HAP-1 (cell line): ENCODE measurements around the gene ATXN8OS.
"Not testable (repeated sequence)": the region's sequence is repeated elsewhere in the genome, so short reads cannot be mapped to it uniquely, and the experiment has no call there.

ENCODE experiments used
- DNase-seq, 2 experiments: peaks; one replicate each; pipeline ENCODE4 v3.0.0-alpha.2; 2016 to 2020; ENCODE audit warnings: low spot score in 2 of 2
- H3K27me3 ChIP-seq: fragments of 250-450 bp; sonication (Bioruptor Pico); 2 replicates; pipeline ENCODE4 v1.5.1; 2020; ENCODE audit warnings: low read depth, mild to moderate bottlenecking, moderate library complexity
- H3K36me3 ChIP-seq: fragments of 250-450 bp; sonication (Bioruptor Pico); replicated peaks from 2 replicates; pipeline ENCODE4 v1.5.1; 2020; ENCODE audit warnings: mild to moderate bottlenecking
- H3K4me1 ChIP-seq: fragments of 250-450 bp; sonication (Bioruptor Pico); 2 replicates; pipeline ENCODE4 v1.5.1; 2020; ENCODE audit warnings: mild to moderate bottlenecking
- H3K4me3 ChIP-seq: fragments of 250-450 bp; sonication (Bioruptor Pico); 2 replicates; pipeline ENCODE4 v1.5.1; 2020; ENCODE audit warnings: mild to moderate bottlenecking, moderate library complexity
- H3K9me3 ChIP-seq: fragments of 250-450 bp; sonication (Bioruptor Pico); 2 replicates; pipeline ENCODE4 v1.5.1; 2020; ENCODE audit warnings: mild to moderate bottlenecking, moderate library complexity
- in situ Hi-C: fragments of 300-500 bp; cut with MboI; formaldehyde crosslinking; loops from 3 replicates; pipeline ENCODE4 v1.14.3; 2020; ENCODE audit warnings: low sequenced_read_pairs, inconsistent platforms, mixed read lengths

ATXN8OS gene

GRCh38 chr13:70107498-70108281 lies at the start of gene ATXN8OS:
ATXN8OS (plus strand) TSS chr13:70107826.
- Histone ChIP-seq H3K9me3 (no peaks in the 10 kb centered on the region), H3K4me1 (no peaks in the 10 kb centered on the region), H3K36me3 (no peaks in the 10 kb centered on the region), H3K27me3 (no peaks in the 10 kb centered on the region), H3K4me3 (no peak within 1 kb of the TSS)
- in situ Hi-C loops: no loop called here
- DNase-seq: no peak

- no peak overlapping the region for H3K4me3 ChIP-seq
- no peaks in the 10 kb centered on the region for H3K36me3 ChIP-seq
- H3K9me3 ChIP-seq: no peaks in the 10 kb centered on the region
- no peaks in the 10 kb centered on the region for H3K4me1 ChIP-seq
- no peak for DNase-seq
- in situ Hi-C loops: no loop called here
- H3K27me3 ChIP-seq: no peaks in the 10 kb centered on the region
Measured at GRCh38 chr13:70080012-70080411, 27.6 kb upstream of the ATXN8OS start.

DNA sequence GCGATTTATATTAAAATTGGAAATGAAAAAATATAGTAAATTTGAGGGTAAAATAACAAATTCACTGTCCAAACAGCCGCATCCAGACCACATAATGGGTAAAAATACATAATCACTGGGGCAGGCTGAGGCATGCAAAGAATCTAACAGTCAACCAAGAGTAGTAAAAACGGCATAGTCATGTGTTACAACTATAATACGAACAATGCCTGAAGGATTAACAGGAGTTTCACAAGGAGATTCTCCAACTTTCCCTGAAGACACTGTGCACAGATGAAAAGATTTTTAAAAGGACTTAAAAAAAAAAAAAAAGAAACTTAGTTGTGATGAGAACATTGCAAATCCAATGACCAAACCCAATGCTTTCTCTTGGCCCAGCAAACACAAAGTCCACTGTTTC lies 20.4 kb upstream of the ATXN8OS start:
- H3K4me3 ChIP-seq: no peak overlapping the region
- in situ Hi-C loops: no loop called here

GRCh38 chr13:70088926-70089325 lies 18.7 kb upstream of the ATXN8OS start:
- in situ Hi-C loops: no loop called here
- peaks cover 16% of the 10 kb centered on the region for H3K4me1 ChIP-seq
- no peaks in the 10 kb centered on the region for H3K36me3 ChIP-seq
- H3K4me3 ChIP-seq: no peak overlapping the region
- no peaks in the 10 kb centered on the region for H3K27me3 ChIP-seq
- H3K9me3 ChIP-seq: no peaks in the 10 kb centered on the region
- peak; percentile 17 to 43 for DNase-seq

More for the DNA sequence above, 20.4 kb upstream of the ATXN8OS start:
- Histone ChIP-seq H3K36me3 (no peaks in the 10 kb centered on the region), H3K27me3 (no peaks in the 10 kb centered on the region), H3K9me3 (no peaks in the 10 kb centered on the region), H3K4me1 (peaks cover 16% of the 10 kb centered on the region)
- DNase-seq: peak; percentile 21 to 75

DNA sequence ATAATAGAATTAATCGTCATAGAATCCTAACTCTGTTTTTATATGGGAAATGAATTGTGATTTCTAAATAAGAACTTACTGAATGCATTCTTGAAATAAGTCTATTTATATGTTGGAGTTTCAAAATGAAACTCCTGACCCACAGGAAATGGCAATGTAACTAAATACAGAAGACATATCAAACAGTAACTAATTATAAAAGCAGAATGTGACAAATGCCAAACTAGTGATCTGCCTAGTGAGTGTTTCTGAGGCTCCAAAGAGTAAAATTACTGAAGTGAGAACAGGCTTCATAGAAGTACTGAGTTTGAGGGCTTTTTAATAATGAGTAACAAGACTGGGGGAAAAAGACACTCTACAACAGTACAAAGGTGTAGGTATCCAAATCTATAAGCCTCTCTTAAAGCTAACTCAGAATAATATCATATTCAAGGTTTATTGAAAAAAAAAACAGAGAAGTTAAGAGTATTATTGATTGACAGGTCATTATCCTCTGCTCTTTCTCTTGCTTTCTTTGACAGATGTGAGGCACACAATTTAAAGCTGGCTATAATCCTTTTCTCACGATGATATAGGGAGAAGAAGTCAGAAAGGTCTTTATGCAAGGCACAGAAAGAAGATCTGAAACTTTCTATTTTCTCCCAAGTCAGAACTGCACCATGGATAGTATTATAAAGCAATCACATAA lies 17.4 kb upstream of the ATXN8OS start:
- H3K27me3 ChIP-seq: no peaks in the 10 kb centered on the region
- in situ Hi-C loops: no loop called here
- no peak overlapping the region for H3K4me3 ChIP-seq
- peaks cover 16% of the 10 kb centered on the region for H3K4me1 ChIP-seq
- DNase-seq: no peak
- H3K36me3 ChIP-seq: no peaks in the 10 kb centered on the region
- H3K9me3 ChIP-seq: no peaks in the 10 kb centered on the region

DNA sequence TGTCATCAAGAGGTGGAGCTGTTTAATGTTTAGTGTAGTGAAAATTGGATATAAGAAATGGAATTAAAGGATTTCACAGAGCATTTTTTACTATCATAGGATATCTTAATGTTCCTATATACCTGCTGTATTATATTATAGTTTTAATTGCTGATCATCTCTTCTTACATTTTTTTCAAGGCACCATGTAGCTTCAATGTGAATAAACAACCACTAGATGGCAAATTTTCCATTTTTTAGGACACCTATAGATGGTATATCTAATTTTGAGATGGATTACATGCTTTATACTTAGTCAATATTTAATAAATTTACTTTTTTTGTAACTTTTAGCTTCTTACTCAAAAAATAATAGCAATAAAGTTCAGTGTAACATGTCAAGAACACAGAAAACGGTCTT lies 9.0 kb upstream of the ATXN8OS start:
- in situ Hi-C loops: no loop called here
- H3K4me3 ChIP-seq: no peak overlapping the region
- no peaks in the 10 kb centered on the region for H3K9me3 ChIP-seq
- H3K36me3 ChIP-seq: no peaks in the 10 kb centered on the region
- DNase-seq: no peak
- no peaks in the 10 kb centered on the region for H3K27me3 ChIP-seq
- H3K4me1 ChIP-seq: no peaks in the 10 kb centered on the region

GRCh38 chr13:70104481-70104880 lies 3.1 kb upstream of the ATXN8OS start:
- Histone ChIP-seq H3K4me1 (no peaks in the 10 kb centered on the region), H3K4me3 (no peak overlapping the region), H3K9me3 (no peaks in the 10 kb centered on the region), H3K36me3 (no peaks in the 10 kb centered on the region), H3K27me3 (no peaks in the 10 kb centered on the region)
- in situ Hi-C loops: no loop called here
- no peak for DNase-seq

DNA sequence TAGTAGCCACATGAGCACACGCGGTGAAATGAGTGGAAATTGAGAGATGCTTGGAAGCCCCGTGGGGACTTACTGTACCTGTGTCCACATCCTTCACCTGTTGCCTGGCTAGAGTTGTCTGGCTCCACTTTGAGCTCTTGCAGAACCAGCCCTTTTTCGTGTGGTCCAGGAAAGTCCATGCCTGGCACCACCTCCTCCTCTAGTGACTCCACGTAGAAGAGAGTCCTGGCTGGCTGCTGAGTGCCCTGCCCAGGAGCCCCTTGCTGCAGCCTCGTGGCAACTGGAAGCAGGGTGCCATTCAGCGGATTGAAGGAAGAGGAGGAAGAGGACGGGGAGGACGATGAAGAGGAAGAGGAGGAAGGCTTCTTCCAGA lies 515 bp upstream of the ATXN8OS start:
- Histone ChIP-seq H3K4me1 (no peaks in the 10 kb centered on the region), H3K9me3 (no peaks in the 10 kb centered on the region), H3K36me3 (no peaks in the 10 kb centered on the region), H3K27me3 (no peaks in the 10 kb centered on the region), H3K4me3 (no peak overlapping the region)
- no peak for DNase-seq
- in situ Hi-C loops: no loop called here

DNA sequence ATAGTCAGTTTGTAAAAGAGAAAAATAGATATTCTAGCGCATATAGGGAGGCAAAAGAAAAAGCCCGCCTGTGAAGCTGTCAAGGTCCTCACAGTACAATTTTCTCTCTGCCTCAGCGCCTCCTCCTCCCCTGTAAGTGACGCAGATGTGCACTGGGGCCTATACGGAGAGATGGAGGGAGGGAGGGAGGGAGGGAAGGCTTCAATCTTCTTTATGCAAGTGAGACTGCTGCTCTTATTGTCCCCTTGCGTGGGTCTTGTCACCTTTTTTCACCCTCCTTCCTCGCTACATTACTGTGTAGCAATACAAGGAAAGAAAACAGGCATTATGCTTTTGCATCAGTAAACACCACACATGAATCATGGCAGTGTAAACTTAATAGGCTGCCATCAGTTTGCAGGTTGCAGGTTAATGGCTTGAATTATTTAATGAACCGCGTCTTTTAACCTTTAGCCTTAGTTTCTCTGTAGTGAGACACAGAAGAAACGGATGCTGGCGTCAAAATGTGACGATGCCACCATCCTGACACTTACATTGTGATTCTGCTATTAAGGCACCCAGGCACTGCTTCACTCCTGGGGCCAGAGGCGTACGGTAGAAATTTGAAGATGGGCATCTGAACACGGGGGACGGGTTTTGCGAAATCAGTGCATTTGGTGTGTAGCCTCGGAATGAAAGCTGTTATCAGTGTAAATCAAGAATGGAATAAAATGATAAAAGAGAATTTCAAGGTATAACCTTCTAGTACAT lies 905 bp downstream of the ATXN8OS start, which contains the start of gene KLHL1:
KLHL1 (minus strand) TSS at position 97 of the 750 bp plus-strand sequence. CDS start 753 bp downstream, outside the sequence.
- H3K36me3 ChIP-seq: no peaks in the 10 kb centered on the region
- H3K4me1 ChIP-seq: no peaks in the 10 kb centered on the region
- no peak for DNase-seq
- no peaks in the 10 kb centered on the region for H3K27me3 ChIP-seq
- no peak within 1 kb of the TSS for H3K4me3 ChIP-seq
- in situ Hi-C loops: no loop called here
- no peaks in the 10 kb centered on the region for H3K9me3 ChIP-seq

DNA sequence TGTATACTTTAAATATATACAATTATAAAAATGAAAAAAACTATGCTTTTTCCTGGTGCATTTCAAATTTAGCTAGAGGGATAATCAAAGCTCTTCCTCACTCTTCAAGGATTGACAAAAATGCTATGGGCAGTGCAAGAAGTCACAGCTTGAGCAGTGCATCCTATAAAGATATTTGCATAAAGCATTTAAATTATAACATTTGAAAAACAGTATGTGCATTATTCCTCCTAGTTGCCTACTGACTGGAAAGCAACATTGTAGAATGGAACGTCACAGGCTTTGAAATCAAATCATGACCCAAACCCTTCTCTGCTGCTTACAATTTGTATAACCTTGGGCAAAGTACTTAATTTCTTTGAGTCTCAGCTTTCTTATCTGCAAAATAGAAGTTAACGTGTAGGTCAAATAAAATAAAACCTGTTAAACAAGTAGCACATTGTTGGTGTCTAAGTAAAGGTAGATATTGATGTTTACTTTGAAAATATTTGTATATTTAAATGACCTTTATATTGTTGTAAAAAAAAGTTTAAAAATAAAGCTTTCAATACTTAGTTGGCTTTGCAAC lies 9.8 kb downstream of the ATXN8OS start:
- in situ Hi-C loops: no loop called here
- H3K4me1 ChIP-seq: no peaks in the 10 kb centered on the region
- DNase-seq: no peak
- H3K4me3 ChIP-seq: no peak overlapping the region
- no peaks in the 10 kb centered on the region for H3K9me3 ChIP-seq
- H3K36me3 ChIP-seq: no peaks in the 10 kb centered on the region
- no peaks in the 10 kb centered on the region for H3K27me3 ChIP-seq

GRCh38 chr13:70125693-70126092 lies 18.1 kb downstream of the ATXN8OS start:
- Histone ChIP-seq H3K4me1 (no peaks in the 10 kb centered on the region), H3K36me3 (no peaks in the 10 kb centered on the region), H3K4me3 (no peak overlapping the region), H3K9me3 (no peaks in the 10 kb centered on the region), H3K27me3 (no peaks in the 10 kb centered on the region)
- DNase-seq: no peak
- in situ Hi-C loops: no loop called here

DNA sequence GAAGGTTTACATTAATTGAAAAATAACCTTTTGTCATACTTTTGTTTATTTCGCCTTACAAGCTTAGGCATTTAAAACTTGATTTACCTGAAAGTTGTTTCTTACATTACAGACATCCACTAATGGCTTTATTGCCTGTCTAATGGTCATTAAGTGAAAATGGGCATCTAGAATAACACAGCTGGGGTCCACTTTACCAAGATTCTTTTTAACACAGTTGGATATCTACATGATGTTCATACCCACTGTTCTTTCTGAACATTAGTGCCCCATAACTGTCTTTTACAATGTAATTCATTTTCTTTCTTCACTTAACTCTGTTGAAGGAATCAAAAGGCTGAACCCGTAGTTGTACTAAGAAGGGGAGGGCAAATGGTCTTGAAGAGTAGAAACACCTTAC lies 20.5 kb downstream of the ATXN8OS start:
- H3K4me3 ChIP-seq: no peak overlapping the region
- in situ Hi-C loops: no loop called here
- no peaks in the 10 kb centered on the region for H3K27me3 ChIP-seq
- no peak for DNase-seq
- H3K4me1 ChIP-seq: no peaks in the 10 kb centered on the region
- no peaks in the 10 kb centered on the region for H3K36me3 ChIP-seq
- H3K9me3 ChIP-seq: no peaks in the 10 kb centered on the region

- H3K27me3 ChIP-seq, DNase-seq, H3K4me1 ChIP-seq, in situ Hi-C loops, H3K4me3 ChIP-seq, H3K9me3 ChIP-seq, H3K36me3 ChIP-seq: not testable (repeated sequence)
Measured at GRCh38 chr13:70142658-70143057, 35.0 kb downstream of the ATXN8OS start.

GRCh38 chr13:70162141-70162540 lies 54.5 kb downstream of the ATXN8OS start:
- Histone ChIP-seq H3K4me1 (no peaks in the 10 kb centered on the region), H3K4me3 (no peak overlapping the region), H3K27me3 (no peaks in the 10 kb centered on the region), H3K36me3 (no peaks in the 10 kb centered on the region), H3K9me3 (no peaks in the 10 kb centered on the region)
- in situ Hi-C loops: no loop called here
- no peak for DNase-seq
